ENCODE results near the gene LONP2. TPM values are rescaled to one million over a fixed set of nuclear protein-coding genes. Genes with fewer than 3 reads are reported as not detected.

LONP2 gene
- total and polyA plus RNA-seq, 2 experiments from 2014 or later, result 12.4 to 25.2 TPM

- H2AFZ ChIP-seq, result no peak overlapping the region
- no peaks in the 10 kb centered on the region for H3K79me2 ChIP-seq (replicated peaks; ENCODE audit: insufficient read depth)
- no peaks in the 10 kb centered on the region for H3K27me3 ChIP-seq (ENCODE audit: insufficient read depth)
- DNase-seq (ENCODE audit: low spot score) (peak; percentile 9), ATAC-seq (no peak)
- peaks cover 18% of the 10 kb centered on the region for H3K4me1 Mint-ChIP-seq
- no peak overlapping the region for H3K4me3 Mint-ChIP-seq
- H3K27ac ChIP-seq (ENCODE audit: low read depth), result no peak overlapping the region
- no peak overlapping the region for H3K4me2 ChIP-seq
- no peaks in the 10 kb centered on the region for H3K9me2 ChIP-seq (ENCODE audit: insufficient read depth)
- no peaks in the 10 kb centered on the region for H4K20me1 ChIP-seq (replicated peaks; ENCODE audit: insufficient read depth)
- no peak overlapping the region for H3K27ac Mint-ChIP-seq
- no peak overlapping the region for H3K4me3 ChIP-seq
- H3K4me1 ChIP-seq (ENCODE audit: insufficient read depth), result peaks cover 13% of the 10 kb centered on the region
- TF ChIP-seq ZNF114 (CRISPR knock-in tag; IDR thresholded peaks at IDR 0.05), result no peak
- TF ChIP-seq EZH2phosphoT487 (IDR thresholded peaks at IDR 0.05; ENCODE audit: unreplicated experiment), result no peak
- no peak for TF ChIP-seq POLR2AphosphoS5 (IDR thresholded peaks at IDR 0.05; ENCODE audit: low read depth)
- no peak for TF ChIP-seq ZNF331 (CRISPR knock-in tag; IDR thresholded peaks at IDR 0.05; ENCODE audit: low read depth)
- no peak for TF ChIP-seq REST (IDR thresholded peaks at IDR 0.05; ENCODE audit: unreplicated experiment)
- TF ChIP-seq ETS1 (IDR thresholded peaks at IDR 0.05), result no peak
- no peak for TF ChIP-seq CTCF (conservative IDR thresholded peaks at IDR 0.05; ENCODE audit: low read depth in 2 of 2)
- TF ChIP-seq NANOG (IDR thresholded peaks at IDR 0.05; ENCODE audit: borderline replicate concordance), result no peak
- TF ChIP-seq CREB1 (CRISPR knock-in tag; IDR thresholded peaks at IDR 0.05; ENCODE audit: low read depth), result no peak
- TF ChIP-seq ZNF462 (CRISPR knock-in tag; IDR thresholded peaks at IDR 0.05), result no peak
- no peak for TF ChIP-seq EZH2 (IDR thresholded peaks at IDR 0.05; ENCODE audit: low read depth, unreplicated experiment)
- TF ChIP-seq JUNB (IDR thresholded peaks at IDR 0.05; ENCODE audit: unreplicated experiment), result no peak
- TF ChIP-seq STAT1 (IDR thresholded peaks at IDR 0.05; ENCODE audit: unreplicated experiment), result no peak
- peaks cover 21% of the 10 kb centered on the region for H3K9me3 Mint-ChIP-seq
- H3F3A ChIP-seq (replicated peaks; ENCODE audit: low read depth), result no peaks in the 10 kb centered on the region
- H3K36me3 ChIP-seq (ENCODE audit: insufficient read depth), result peaks cover 12% of the 10 kb centered on the region
- H3K27me3 Mint-ChIP-seq (ENCODE audit: insufficient read depth, low read depth, poor library complexity), result no peaks in the 10 kb centered on the region
- H3K36me3 Mint-ChIP-seq (ENCODE audit: low read depth), result peaks cover 27% of the 10 kb centered on the region
Observed at GRCh38 chr16:48284772-48285409, 40.8 kb downstream of the LONP2 start.

All from GM23338 (cell line).